Endothelial cell (in vitro differentiated cells): Measurements from ENCODE around the gene MON2. TPM values are rescaled to one million over a fixed set of nuclear protein-coding genes. Genes with fewer than 3 reads are reported as not detected.

Source experiments
- DNase-seq: peaks from one replicate; pipeline ENCODE4 v3.0.0; 2021; ENCODE audit warnings: low spot score
- H3K27ac Mint-ChIP-seq: one replicate; pipeline ENCODE4 v1.8.0; 2021; ENCODE audit warnings: mixed read lengths, inconsistent platforms; ENCODE audit not compliant: unreplicated experiment
- H3K27me3 Mint-ChIP-seq: one replicate; pipeline ENCODE4 v1.8.0; 2021; ENCODE audit warnings: mild to moderate bottlenecking, moderate library complexity, mixed read lengths, inconsistent platforms; ENCODE audit not compliant: unreplicated experiment
- H3K36me3 Mint-ChIP-seq: one replicate; pipeline ENCODE4 v1.8.0; 2021; ENCODE audit warnings: mild to moderate bottlenecking, low read depth, mixed read lengths, inconsistent platforms; ENCODE audit not compliant: unreplicated experiment
- H3K4me1 Mint-ChIP-seq: one replicate; pipeline ENCODE4 v1.8.0; 2021; ENCODE audit warnings: mild to moderate bottlenecking, mixed read lengths, inconsistent platforms; ENCODE audit not compliant: unreplicated experiment
- H3K4me3 Mint-ChIP-seq: one replicate; pipeline ENCODE4 v1.8.0; 2021; ENCODE audit warnings: mild to moderate bottlenecking, mixed read lengths, inconsistent platforms; ENCODE audit not compliant: unreplicated experiment
- H3K9me3 Mint-ChIP-seq: one replicate; pipeline ENCODE4 v1.8.0; 2021; ENCODE audit warnings: mixed read lengths, inconsistent platforms; ENCODE audit not compliant: unreplicated experiment
- CTCF ChIP-seq: fragments of 200-600 bp; sonication (generic); IDR thresholded peaks from one replicate; pipeline ENCODE4 v1.5.0; 2021; ENCODE audit warnings: antibody characterized with exemption; ENCODE audit not compliant: unreplicated experiment
- total RNA-seq: library from RNA; stranded (reverse); fragmentation: NEBNext Ultra II Directional; extraction: Animal tissue kit (Norgen Biotek cat#: 25700); gene quantifications from one replicate; pipeline ENCODE4 v1.2.1, GENCODE V29; 2021; ENCODE audit not compliant: unreplicated experiment

The MON2 gene
- total RNA-seq, 1 donor from 2014 or later = 31.9 TPM

- Mint-ChIP-seq H3K27ac (no peak overlapping the region), H3K4me3 (no peak overlapping the region), H3K4me1 (peaks cover 18% of the 10 kb centered on the region), H3K27me3 (peaks cover 4% of the 10 kb centered on the region), H3K36me3 (peaks cover under 1% of the 10 kb centered on the region), H3K9me3 (no peaks in the 10 kb centered on the region)
- no peak for DNase-seq
- no peak for TF ChIP-seq CTCF
Measured at GRCh38 chr12:62520361-62520760, 53.7 kb downstream of the MON2 start.

GRCh38 chr12:62522984-62523383 lies 56.4 kb downstream of the MON2 start:
- Mint-ChIP-seq H3K4me3 (no peak overlapping the region), H3K27me3 (peaks cover 4% of the 10 kb centered on the region), H3K4me1 (peaks cover 10% of the 10 kb centered on the region), H3K36me3 (no peaks in the 10 kb centered on the region), H3K9me3 (no peaks in the 10 kb centered on the region), H3K27ac (no peak overlapping the region)
- no peak for TF ChIP-seq CTCF
- no peak for DNase-seq

DNA sequence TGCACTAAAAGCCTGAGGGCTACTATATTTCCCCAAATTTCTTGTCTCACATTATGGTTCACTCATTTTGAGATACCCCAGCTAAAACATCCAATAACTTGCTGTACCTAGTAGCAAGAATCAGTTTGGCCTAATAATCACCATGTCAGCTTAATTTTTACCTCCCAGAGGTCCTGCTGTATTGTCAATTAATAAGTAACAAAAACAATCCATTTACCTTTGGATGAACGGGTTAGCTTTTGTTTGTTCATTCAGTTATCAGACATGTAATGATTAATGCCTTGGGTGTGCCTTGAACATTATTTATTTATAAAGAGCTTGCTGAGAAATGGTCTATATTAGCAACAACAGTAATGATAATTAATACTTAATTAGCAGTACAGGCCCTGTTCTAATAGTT lies 57.0 kb downstream of the MON2 start:
- Mint-ChIP-seq H3K4me3 (no peak overlapping the region), H3K27me3 (peaks cover 4% of the 10 kb centered on the region), H3K9me3 (no peaks in the 10 kb centered on the region), H3K4me1 (peaks cover 4% of the 10 kb centered on the region), H3K27ac (no peak overlapping the region), H3K36me3 (no peaks in the 10 kb centered on the region)
- no peak for DNase-seq
- TF ChIP-seq CTCF = no peak

GRCh38 chr12:62525271-62525670 lies 58.6 kb downstream of the MON2 start:
- no peak for TF ChIP-seq CTCF
- no peaks in the 10 kb centered on the region for H3K4me1 Mint-ChIP-seq
- H3K27ac Mint-ChIP-seq = no peak overlapping the region
- no peak overlapping the region for H3K4me3 Mint-ChIP-seq
- peaks cover 2% of the 10 kb centered on the region for H3K27me3 Mint-ChIP-seq
- no peaks in the 10 kb centered on the region for H3K9me3 Mint-ChIP-seq
- DNase-seq = no peak
- no peaks in the 10 kb centered on the region for H3K36me3 Mint-ChIP-seq

DNA sequence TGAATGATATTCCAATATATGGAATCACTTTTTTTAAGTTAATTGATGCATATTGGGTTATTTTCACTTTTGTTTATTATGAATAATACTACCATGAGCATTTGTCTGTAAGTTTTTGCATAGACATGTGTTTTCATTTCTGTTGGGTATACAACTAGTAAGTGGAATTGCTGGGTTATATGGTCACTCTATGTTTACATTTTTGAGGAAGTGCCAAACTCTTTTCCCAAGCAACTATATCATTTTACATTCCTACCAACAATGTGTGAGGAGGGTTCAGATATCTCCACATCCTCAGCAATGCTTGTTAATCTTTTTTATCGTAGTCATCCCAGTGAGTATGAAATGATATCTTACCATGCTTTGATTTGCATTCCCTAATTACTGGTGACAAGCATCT lies 64.0 kb downstream of the MON2 start:
- H3K4me1 Mint-ChIP-seq = no peaks in the 10 kb centered on the region
- no peak for DNase-seq

More for the DNA sequence above, 64.0 kb downstream of the MON2 start:
- Mint-ChIP-seq H3K36me3 (no peaks in the 10 kb centered on the region), H3K4me3 (no peak overlapping the region), H3K27ac (no peak overlapping the region), H3K9me3 (no peaks in the 10 kb centered on the region), H3K27me3 (no peaks in the 10 kb centered on the region)
- TF ChIP-seq CTCF = no peak
